NCI-H82 (cell line): ENCODE data around the gene CZIB.
"Not testable (repeated sequence)": the region's sequence is repeated elsewhere in the genome, so short reads cannot be mapped to it uniquely, and the experiment has no call there.

Experiments
- DNase-seq: peaks from one replicate; lab custom pipeline; 2025; lab: John Stamatoyannopoulos, UW

The CZIB gene

DNA sequence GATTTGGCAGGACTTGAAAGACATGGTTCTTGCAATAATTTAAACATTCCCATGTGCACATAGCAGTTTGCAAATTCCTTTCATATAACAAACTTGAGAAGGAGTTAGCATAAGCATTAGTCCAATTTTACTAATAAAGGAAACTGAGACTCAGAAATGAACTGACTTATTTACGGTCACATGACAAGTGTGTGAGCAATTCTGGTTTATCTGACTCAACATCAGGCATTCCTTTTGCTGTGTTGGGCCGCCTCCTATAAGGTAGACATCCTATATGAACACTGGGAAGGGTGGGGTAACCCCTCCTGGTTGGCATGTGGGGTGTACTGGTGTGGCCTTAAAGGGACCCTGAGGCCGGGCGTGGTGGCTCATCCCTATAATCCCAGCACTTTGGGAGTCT, 32.3 kb downstream of the CZIB start:
- DNase-seq, result no peak

DNA sequence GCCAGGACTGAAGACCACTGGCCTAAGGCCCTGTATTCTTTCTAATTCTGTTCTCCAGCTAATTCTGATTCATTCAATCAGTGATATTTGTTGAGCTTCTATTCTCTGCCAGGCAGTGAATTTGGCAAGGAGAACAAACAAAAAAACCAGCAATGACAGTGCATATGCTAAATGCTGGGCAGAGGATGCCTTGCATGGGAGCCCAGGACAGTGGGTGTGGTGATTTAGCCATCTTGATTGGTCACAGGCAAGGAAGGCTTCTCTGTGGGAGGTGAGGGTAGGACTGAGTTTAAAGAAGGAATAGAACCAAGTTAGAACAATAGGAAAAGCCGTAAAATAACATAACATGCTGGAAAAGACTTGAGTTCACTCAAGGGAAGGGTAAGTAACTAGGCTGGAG, 33.0 kb downstream of the CZIB start:
- DNase-seq, result no peak

DNA sequence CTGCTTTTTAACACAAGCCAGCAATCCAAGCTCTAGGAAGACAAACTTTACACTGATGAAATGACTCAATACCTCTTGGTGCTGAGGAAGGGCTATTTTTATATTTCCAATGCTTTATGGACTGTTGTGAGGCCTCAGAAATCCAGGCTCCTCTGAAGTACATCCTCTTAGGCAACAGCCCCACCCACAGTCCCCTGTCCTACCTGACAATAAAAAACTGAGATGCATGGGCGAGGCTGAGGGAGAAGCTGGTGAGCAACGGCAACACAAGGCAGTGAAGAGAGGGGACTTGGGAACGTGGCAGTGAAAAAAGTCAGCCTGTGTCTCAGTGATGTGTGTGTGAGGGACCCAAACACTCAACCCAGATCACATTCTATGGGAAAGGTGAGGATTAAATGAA, 33.9 kb downstream of the CZIB start:
- DNase-seq, result no peak

DNA sequence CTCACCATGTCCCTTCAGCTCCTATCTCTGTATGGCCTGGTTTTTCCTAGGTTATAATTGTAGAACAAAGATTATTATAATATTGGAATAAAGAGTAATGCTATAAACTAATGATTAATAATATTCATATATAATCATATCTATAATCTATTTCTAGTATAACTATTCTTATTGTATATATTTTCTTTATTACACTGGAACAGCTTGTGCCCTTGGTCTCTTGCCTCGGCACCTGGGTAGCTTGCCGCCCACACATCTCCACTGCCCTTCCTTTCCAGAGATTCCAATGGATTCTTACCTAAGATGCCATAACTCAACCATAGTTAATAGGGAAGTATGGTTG, 34.5 kb downstream of the CZIB start:
- not testable (repeated sequence) for DNase-seq

DNA sequence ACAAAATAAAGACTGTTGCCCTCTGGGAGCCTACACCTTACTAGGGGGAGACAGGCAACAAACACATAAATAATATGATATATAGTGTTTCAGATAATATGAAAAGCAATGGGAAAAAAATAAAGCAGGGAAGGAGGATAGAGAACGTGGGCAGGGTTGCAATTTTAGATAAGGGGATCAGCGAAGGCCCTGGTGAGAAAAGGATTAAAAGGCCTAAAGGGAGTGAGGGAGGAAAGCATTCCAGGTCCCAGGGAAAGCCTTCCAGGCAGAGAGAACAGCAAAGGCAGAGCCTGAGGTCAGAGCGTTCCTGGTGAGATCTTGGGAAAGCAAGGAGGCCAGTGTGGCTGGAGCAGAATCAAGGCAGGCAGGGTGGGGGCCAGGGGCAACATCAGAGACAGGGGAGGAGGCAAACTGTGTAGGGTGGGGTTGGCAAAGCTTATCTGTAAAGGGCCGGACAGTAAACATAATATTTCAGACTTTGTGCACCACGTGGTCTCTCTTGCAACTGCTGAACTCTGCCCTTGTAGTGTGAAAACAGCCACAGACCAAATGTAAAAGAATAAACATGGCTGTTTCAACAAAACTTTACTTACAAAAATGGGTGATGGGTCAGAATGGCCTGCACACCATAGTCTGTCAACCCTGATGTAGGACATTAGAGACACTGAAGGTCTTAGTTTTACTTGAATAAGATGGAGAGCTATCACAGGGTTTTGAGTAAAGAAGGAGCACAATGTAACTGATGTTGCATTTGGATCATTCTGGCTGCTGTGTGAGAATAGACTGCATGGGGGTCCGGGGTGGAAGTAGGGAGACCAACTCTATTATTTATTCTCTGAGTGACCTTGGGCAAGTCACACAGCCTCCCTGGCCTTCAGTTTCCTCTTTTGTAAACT, 37.1 kb downstream of the CZIB start:
- peak; percentile 49 for DNase-seq

DNA sequence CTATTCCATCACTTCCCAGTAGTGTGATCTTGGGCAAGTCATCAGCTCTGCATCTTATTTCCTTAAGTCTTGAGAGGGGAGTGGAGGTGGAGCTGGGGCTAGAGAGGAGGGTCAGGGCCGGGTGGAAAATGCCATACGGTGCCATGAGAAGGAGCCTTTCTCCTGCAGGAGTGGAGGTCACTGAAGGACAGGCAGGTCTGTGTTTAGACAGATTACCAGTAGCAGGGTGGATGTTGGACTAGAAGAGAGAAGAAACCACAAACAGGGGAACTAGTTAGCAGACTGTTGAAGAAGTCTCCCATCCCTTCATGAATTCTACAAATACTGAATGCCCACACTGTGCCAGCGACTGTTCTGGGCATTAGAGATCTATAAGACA, 37.7 kb downstream of the CZIB start:
- DNase-seq, result no peak

DNA sequence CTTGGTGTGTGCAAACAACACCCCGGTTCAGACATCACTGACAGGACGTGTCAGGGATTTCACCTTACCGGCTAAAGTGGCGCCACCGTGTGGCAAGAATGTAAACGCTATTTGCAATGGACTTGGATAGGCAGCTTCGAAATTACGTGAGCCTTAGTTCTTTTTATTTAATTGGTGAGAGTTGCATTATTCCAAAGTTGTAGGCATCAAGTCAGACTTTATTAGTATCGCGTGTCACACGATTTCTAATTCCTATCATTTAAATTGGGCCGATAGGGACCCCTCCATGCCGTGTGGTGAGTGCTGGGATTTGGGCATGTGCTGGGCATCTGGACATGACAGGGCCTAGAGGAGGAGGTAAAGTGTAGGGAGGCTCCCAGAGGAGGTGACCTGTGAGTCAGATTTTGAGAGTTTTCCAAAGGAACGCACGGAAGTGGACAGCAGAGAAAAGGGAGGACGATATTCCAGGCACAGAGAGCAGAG, 38.3 kb downstream of the CZIB start:
- DNase-seq, result peak; percentile 90

DNA sequence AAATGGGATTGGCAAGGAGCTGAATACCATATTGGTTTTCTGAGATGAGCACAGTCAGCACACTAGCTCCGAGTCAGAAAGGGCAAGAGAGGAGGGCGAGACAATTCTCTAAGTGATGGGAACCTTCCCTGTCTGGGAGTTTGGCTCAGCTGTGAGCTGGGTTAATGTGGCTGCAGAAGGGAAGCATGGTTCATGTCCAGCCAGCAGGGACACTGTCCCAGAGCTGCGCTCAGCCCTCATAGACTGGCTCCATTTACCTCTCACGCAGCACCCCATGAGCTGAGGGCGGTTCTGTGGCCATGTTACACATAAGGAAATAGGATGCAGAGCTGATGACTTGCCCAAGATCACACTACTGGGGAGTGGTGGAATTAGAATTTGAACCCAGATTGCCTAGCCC, 39.5 kb downstream of the CZIB start:
- no peak for DNase-seq

DNA sequence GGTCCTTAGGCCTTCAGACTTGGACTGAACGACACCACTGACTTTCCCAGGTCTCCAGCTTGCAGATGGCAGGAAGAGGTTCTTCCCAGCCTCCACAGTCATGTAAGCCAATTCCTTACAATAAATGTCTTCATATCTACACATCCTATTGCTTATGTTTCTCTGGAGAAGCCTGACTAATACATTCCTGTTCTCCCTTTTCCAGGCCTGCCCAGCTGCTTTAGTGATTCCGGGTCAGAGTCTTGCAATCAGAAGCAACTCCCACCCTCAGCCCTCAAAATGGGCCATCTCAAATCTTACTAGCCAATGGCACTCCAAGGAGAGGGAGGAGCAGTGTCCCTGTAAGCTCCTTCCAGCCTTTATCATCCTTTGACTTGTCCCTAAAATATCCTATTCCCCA, 40.2 kb downstream of the CZIB start:
- DNase-seq, result no peak

DNA sequence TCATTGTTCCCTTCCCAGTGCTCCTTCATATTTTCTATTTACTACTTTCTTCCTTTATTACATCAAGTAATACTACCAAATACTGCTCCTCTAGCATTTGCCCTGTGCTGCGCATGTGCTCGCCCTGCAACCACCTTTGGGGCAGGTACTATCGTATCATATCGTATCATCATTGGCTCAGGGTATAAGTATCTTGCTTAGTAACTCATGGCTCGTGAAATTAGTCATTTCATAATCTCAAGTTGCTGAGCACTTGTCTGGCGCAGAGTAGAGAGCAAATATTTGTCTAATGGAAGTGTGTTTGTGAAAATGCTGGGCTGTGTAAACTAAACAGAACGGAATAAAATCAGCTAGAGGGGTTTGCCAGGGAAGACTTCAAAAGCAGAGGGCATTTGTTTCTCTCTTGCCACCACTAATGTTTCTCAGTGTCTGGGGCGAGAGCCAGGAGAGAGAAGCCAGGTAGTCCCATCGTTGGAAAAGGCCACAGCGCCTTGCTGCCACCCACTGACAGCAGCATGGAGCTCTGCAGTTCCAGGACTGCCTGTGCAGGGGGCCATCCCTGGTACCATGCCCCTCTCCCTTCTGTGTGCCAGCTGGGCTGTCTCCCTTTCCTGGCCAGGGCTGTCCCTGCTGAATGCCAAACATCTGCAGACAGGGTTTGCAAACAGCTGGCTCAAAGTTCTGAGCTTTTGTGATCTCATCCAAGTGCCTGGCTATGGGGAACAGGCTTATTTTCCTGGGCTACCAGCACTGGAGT, 43.8 kb downstream of the CZIB start:
- DNase-seq, result peak; percentile 72

DNA sequence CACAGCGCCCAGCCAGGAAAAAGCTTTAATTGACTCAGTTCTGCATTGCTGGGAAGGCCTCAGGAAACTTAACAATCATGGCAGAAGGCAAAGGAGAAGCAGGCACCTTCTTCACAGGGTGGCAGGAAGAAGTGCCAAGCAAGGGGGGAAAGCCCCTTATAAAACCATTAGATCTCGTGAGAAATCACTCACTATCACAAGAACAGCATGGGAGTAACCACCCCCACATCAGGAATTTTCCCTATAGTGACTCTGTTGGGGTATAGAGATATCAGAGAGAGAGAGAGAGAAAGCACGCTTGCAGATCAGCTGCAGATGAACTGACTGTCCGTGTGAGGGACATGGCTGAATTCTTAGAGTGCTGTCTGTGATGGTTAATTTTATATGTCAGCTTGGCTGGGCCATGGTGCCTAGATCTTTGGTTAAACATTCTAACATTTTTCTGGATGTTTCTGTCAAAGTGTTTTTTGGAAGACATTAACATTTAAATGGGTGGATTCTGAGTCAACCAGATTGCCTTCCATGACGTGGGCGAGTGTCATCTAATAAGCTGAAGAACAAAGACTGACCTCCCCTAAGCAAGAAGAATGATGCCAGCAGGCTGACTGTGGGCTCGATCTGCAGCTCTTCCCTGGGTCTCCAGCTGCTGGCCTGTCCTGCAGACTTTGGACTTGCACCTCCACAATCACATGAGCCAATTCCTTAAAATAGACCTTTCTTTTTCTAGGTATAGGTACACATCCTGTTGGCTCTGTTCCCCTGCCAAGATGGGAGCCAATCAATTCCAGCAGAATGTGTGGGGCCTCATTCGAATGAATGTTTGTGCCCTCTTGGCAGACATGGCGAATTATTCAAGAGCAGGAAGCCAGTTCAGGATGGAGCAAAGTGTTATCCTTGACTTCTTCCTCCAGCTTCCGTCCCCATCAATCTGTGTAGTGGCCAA, 45.2 kb downstream of the CZIB start:
- DNase-seq, result no peak

DNA sequence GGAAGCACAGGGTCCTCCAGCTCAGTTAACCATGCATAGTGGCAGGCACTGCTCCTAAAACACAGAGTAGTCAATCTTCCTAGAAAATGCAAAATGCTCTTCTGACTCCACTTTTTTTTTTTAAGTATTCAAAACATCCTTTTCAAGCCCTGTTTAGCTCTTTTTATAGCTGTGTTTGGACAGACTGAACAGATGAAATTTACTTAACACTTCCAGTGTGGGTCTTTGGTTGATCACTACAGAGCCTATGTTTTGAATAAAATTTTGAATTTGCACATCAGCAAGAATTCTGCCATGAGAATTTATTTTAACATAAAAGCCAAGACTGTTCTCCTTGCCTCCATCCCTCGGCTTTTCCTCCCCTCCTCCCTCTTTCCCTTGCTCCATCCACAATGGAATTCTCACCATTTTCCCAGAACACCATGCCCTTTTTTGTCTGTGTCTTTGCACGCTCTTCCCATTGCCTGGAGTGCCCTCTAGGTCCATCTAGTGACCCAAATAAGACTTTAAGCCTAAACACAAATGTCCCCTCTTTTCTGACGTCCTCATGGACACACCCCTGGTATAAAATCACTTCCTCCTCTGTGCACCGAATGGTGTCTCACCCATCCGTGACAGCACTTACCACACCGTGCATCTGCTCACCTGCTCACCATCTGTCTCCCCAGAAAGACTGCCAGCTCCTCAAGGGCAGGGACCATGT, 47.9 kb downstream of the CZIB start:
- peak; percentile 88 for DNase-seq

DNA sequence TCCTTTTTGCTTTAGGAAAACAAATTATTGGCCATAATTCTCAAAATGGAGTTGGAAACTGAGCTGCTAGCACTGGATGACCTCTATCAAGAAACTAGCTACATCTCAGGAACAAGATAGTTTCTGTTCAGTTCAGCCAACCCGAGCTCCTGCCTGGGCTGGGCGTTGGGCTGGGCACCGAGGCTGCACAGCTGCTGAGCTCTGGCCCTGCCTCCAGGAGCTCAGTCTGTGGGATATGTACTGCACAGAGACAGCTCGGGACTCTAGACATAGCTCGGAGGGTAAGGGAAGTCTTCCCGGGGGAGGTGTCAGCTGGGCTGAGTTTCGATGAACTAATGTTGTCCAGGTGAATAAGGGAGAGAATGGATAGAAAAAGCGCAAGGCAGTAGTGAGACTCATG, 53.5 kb downstream of the CZIB start:
- no peak for DNase-seq

DNA sequence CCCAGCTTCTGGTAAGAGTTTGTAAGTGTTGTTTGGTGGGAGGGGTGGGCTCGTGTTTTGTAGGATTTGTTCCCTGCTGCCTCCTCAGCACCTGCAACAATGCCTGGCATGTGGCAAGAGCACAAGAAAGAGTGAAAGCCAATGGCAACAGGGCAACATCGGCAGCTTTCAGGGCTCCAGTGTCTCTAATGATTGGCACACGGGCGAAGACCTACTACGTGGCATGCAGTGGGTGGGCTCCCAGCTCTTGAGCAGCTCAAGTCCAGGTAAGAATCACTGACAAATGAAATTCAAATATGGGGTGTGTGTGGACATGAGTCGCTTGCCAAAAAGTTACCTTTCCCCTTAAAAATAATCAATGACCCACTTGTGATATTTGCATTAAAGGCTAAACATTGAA, 54.1 kb downstream of the CZIB start:
- no peak for DNase-seq

DNA sequence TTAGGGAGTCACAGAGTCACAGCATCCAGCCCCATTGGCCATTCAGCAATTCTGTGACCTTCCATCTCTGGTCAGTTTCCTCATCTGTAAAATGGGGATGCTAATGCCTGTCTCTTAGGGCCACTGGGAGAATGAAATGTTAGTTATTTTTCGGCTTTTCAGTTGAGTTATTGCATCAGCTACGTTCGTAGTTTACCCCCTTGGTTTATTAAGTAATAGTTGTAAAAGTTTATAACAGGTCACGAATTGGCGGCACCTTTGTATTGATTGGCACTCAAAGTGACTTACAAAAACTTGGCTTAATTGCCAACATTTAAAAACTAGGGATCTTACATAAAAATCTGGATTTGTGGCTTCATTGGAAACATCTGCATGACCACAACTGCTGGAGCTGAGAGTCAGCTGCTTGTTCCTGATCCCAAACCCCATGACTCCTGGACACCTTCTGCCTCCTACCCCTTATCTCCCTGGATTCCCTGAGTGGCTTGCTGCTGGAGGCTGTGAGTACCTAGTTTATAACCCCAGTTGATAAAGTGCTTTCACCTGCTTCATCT, 54.9 kb downstream of the CZIB start:
- no peak for DNase-seq
